PC-3 (cell line): Measurements from ENCODE around the gene OSMR. TPM values are rescaled to one million over a fixed set of nuclear protein-coding genes. Genes with fewer than 3 reads are reported as not detected.

ENCODE experiments used
- ATAC-seq: fragments of 200-7000 bp; cut with Tn5 transposase; 2 replicates; pipeline ENCODE4 v1.9.1; 2020; ENCODE audit warnings: mild to moderate bottlenecking, moderate library complexity
- BruUV-seq: library from RNA; stranded (reverse); fragments of 400-500 nt; replicated peaks from 2 replicates; lab custom pipeline; 2021; lab: Mats Ljungman, UMichigan
- CTCF ChIA-PET: fragments of 300-600 bp; sonication (Branson Sonifier 250); formaldehyde crosslinking; loops from one replicate; lab custom pipeline; 2022; ENCODE audit warnings: antibody characterized with exemption; lab: Charles Lee
- POLR2A ChIA-PET: fragments of 300-600 bp; sonication (Branson Sonifier 250); formaldehyde crosslinking; loops from one replicate; lab custom pipeline; 2022; ENCODE audit warnings: antibody characterized with exemption; ENCODE audit not compliant: unreplicated experiment; lab: Charles Lee
- DNase-seq: peaks from one replicate; pipeline ENCODE4 v3.0.0-alpha.2; 2015
- H2AFZ ChIP-seq: fragments of 300-600 bp; sonication (generic); 2 replicates; pipeline ENCODE4 v1.6.0; 2016; ENCODE audit warnings: antibody characterized with exemption, low read length
- H3F3A ChIP-seq: fragments of 300-600 bp; sonication (generic); one replicate; pipeline ENCODE4 v1.6.0; 2017; ENCODE audit warnings: antibody characterized with exemption, low read length, control low read depth, mild to moderate bottlenecking; ENCODE audit not compliant: unreplicated experiment
- H3K27ac ChIP-seq: fragments of 300-600 bp; sonication (generic); 2 replicates; pipeline ENCODE4 v1.5.1; 2016; ENCODE audit warnings: mild to moderate bottlenecking, low read length
- H3K27me3 ChIP-seq: fragments of 300-600 bp; sonication (generic); 2 replicates; pipeline ENCODE4 v1.6.1; 2016; ENCODE audit warnings: low read length, mixed read lengths
- H3K36me3 ChIP-seq: fragments of 300-600 bp; sonication (generic); 2 replicates; pipeline ENCODE4 v1.6.1; 2016; ENCODE audit warnings: low read depth, mixed run types, low read length, mixed read lengths
- H3K4me1 ChIP-seq: fragments of 300-600 bp; sonication (generic); 2 replicates; pipeline ENCODE4 v1.5.1; 2016; ENCODE audit warnings: low read length; ENCODE audit not compliant: insufficient read depth
- H3K4me2 ChIP-seq: fragments of 300-600 bp; sonication (generic); 2 replicates; pipeline ENCODE4 v1.6.0; 2016; ENCODE audit warnings: low read length
- H3K4me3 ChIP-seq: fragments of 300-600 bp; sonication (generic); 2 replicates; pipeline ENCODE4 v1.5.1; 2016; ENCODE audit warnings: mild to moderate bottlenecking, low read length, mixed read lengths
- H3K79me2 ChIP-seq: fragments of 300-600 bp; sonication (generic); 2 replicates; pipeline ENCODE4 v1.6.1; 2017; ENCODE audit warnings: low read length, mixed read lengths
- H3K9ac ChIP-seq: fragments of 300-600 bp; sonication (generic); 2 replicates; pipeline ENCODE4 v1.6.0; 2016; ENCODE audit warnings: mild to moderate bottlenecking, low read length
- H3K9me2 ChIP-seq: fragments of 300-600 bp; sonication (generic); replicated peaks from 2 replicates; pipeline ENCODE4 v1.6.1; 2016; ENCODE audit warnings: mixed run types, low read length, mixed read lengths
- H3K9me3 ChIP-seq: fragments of 300-600 bp; sonication (generic); 2 replicates; pipeline ENCODE4 v1.6.1; 2016; ENCODE audit warnings: low read length, mixed read lengths
- H4K20me1 ChIP-seq: fragments of 300-600 bp; sonication (generic); 2 replicates; pipeline ENCODE4 v1.6.1; 2016; ENCODE audit warnings: low read length, mixed read lengths
- CTCF ChIP-seq: fragments of 300-600 bp; sonication (generic); conservative IDR thresholded peaks from 2 replicates; pipeline ENCODE4 v1.5.1; 2017; ENCODE audit warnings: antibody characterized with exemption, low read depth, mild to moderate bottlenecking, low read length
- EZH2 ChIP-seq: fragments of 300-600 bp; sonication (generic); IDR thresholded peaks from one replicate; pipeline ENCODE4 v1.6.1; 2017; ENCODE audit warnings: antibody characterized with exemption, mild to moderate bottlenecking, low read length; ENCODE audit not compliant: unreplicated experiment
- EZH2phosphoT487 ChIP-seq: fragments of 300-600 bp; sonication (generic); IDR thresholded peaks from 2 replicates; pipeline ENCODE4 v1.6.1; 2018; ENCODE audit warnings: mild to moderate bottlenecking, antibody characterized with exemption, low read length, borderline replicate concordance
- intact Hi-C: fragments of 100-400 bp; cut with micrococcal nuclease; formaldehyde crosslinking; loops from 2 replicates; pipeline ENCODE4 v1.9.0; 2023
- total RNA-seq: library from RNA; depleted of rRNA; stranded (reverse); fragments of >200 nt; gene quantifications from 2 replicates; pipeline ENCODE4 v1.2.3, GENCODE V29; 2014

Gene OSMR
- total RNA-seq, 1 experiment from 2014 or later: 13.7 TPM

- Histone ChIP-seq H3K36me3 (peaks cover 36% of the 10 kb centered on the region), H3K27ac (no peak overlapping the region), H4K20me1 (no peaks in the 10 kb centered on the region), H3F3A (no peaks in the 10 kb centered on the region), H3K4me3 (no peak overlapping the region), H3K9me2 (no peaks in the 10 kb centered on the region), H3K4me1 (no peaks in the 10 kb centered on the region), H3K4me2 (no peak overlapping the region), H3K27me3 (no peaks in the 10 kb centered on the region), H3K79me2 (no peaks in the 10 kb centered on the region), H2AFZ (no peak overlapping the region), H3K9me3 (no peaks in the 10 kb centered on the region), H3K9ac (no peak overlapping the region)
- ChIA-PET CTCF (no interaction called here), POLR2A (no interaction called here)
- no TSS peak for BruUV-seq
- ATAC-seq (no peak), DNase-seq (no peak)
- TF ChIP-seq EZH2phosphoT487 (no peak), CTCF (no peak), EZH2 (no peak)
- intact Hi-C loops: no loop called here
Observed at GRCh38 chr5:38940230-38940858, 94.5 kb downstream of the OSMR start.

DNA sequence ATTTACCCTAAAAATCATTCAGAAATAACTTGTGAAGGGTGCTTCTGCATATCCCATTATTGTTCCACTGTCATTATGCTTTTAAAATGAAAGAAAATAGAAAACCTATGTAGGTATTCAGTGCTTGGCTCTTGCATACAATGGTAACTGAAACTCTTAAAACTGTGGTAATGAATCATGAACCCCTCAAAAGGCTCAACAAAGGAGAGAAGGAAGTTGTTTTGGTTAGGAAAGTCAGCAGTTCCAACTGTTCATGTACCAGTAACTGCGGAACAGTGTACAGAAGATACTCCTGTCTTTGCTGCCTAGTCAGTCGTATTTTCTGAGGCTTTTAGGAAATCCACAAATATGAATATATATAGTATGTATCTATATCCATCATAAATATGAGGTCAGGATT is 96.1 kb downstream of the OSMR start:
- Histone ChIP-seq H2AFZ (no peak overlapping the region), H3K27me3 (no peaks in the 10 kb centered on the region), H3K9ac (no peak overlapping the region), H3K9me3 (no peaks in the 10 kb centered on the region), H3F3A (no peaks in the 10 kb centered on the region), H3K79me2 (no peaks in the 10 kb centered on the region), H4K20me1 (no peaks in the 10 kb centered on the region), H3K4me3 (no peak overlapping the region), H3K4me1 (no peaks in the 10 kb centered on the region), H3K36me3 (peaks cover 35% of the 10 kb centered on the region), H3K9me2 (no peaks in the 10 kb centered on the region), H3K4me2 (no peak overlapping the region), H3K27ac (no peak overlapping the region)
- no TSS peak for BruUV-seq
- CTCF ChIA-PET: no interaction called here
- no peak for DNase-seq
- TF ChIP-seq EZH2 (no peak), EZH2phosphoT487 (no peak), CTCF (no peak)
- ATAC-seq: no peak
- intact Hi-C loops: no loop called here
- POLR2A ChIA-PET: no interaction called here

- Histone ChIP-seq H3K27me3 (no peaks in the 10 kb centered on the region), H4K20me1 (no peaks in the 10 kb centered on the region), H3K4me2 (no peak overlapping the region), H3F3A (no peaks in the 10 kb centered on the region), H3K9me2 (no peaks in the 10 kb centered on the region), H3K4me1 (no peaks in the 10 kb centered on the region), H3K27ac (no peak overlapping the region), H3K36me3 (peaks cover 29% of the 10 kb centered on the region), H3K9ac (no peak overlapping the region), H3K4me3 (no peak overlapping the region), H3K9me3 (no peaks in the 10 kb centered on the region), H2AFZ (no peak overlapping the region), H3K79me2 (no peaks in the 10 kb centered on the region)
- BruUV-seq: no TSS peak
- DNase-seq: no peak
- ATAC-seq: no peak
- ChIA-PET POLR2A (no interaction called here), CTCF (no interaction called here)
- intact Hi-C loops: no loop called here
- TF ChIP-seq CTCF (no peak), EZH2phosphoT487 (no peak), EZH2 (no peak)
Observed at GRCh38 chr5:38944282-38944681, 98.5 kb downstream of the OSMR start.
